ENCODE measurements around the gene PIK3CG.
"Not testable (repeated sequence)": the region's sequence is repeated elsewhere in the genome, so short reads cannot be mapped to it uniquely, and the experiment has no call there.

The PIK3CG gene

GRCh38 chr7:106848049-106848448 is 17.0 kb upstream of the PIK3CG start:
- Mint-ChIP-seq H3K4me3 (no peak overlapping the region), H3K9me3 (peaks cover 3% of the 10 kb centered on the region), H3K4me1 (peaks cover 5% of the 10 kb centered on the region), H3K27ac (no peak overlapping the region), H3K36me3 (no peaks in the 10 kb centered on the region)
- no peak for ATAC-seq
- no peak for DNase-seq (ENCODE audit: low spot score in 2 of 2)

GRCh38 chr7:106848851-106849442 is 16.1 kb upstream of the PIK3CG start:
- ATAC-seq: no peak
- H3K9me3 Mint-ChIP-seq: peaks cover 3% of the 10 kb centered on the region
- H3K27ac Mint-ChIP-seq: no peak overlapping the region
- no peaks in the 10 kb centered on the region for H3K36me3 Mint-ChIP-seq
- DNase-seq (ENCODE audit: low spot score in 2 of 2): no peak
- no peak overlapping the region for H3K4me3 Mint-ChIP-seq
- peaks cover 12% of the 10 kb centered on the region for H3K4me1 Mint-ChIP-seq

- not testable (repeated sequence) for H3K4me3 Mint-ChIP-seq; H3K36me3 Mint-ChIP-seq; ATAC-seq; H3K27ac Mint-ChIP-seq; H3K4me1 Mint-ChIP-seq; DNase-seq (ENCODE audit: low spot score in 2 of 2); H3K9me3 Mint-ChIP-seq
These were observed 13.4 kb upstream of the PIK3CG start for GRCh38 chr7:106851632-106852031.

- DNase-seq (ENCODE audit: low spot score in 2 of 2) (no peak), ATAC-seq (no peak)
- Mint-ChIP-seq H3K36me3 (no peaks in the 10 kb centered on the region), H3K9me3 (peaks cover 3% of the 10 kb centered on the region), H3K4me3 (no peak overlapping the region), H3K27ac (no peak overlapping the region), H3K4me1 (peaks cover 7% of the 10 kb centered on the region)
These were observed 11.7 kb upstream of the PIK3CG start for GRCh38 chr7:106853250-106853908.

GRCh38 chr7:106855540-106856132 is 9.4 kb upstream of the PIK3CG start:
- Mint-ChIP-seq H3K36me3 (no peaks in the 10 kb centered on the region), H3K9me3 (peaks cover 3% of the 10 kb centered on the region), H3K4me3 (no peak overlapping the region), H3K4me1 (peaks cover 25% of the 10 kb centered on the region), H3K27ac (peak overlapping the region; percentile 8)
- ATAC-seq (peak; percentile 91), DNase-seq (ENCODE audit: low spot score in 2 of 2) (no peak)

- H3K36me3 Mint-ChIP-seq: no peaks in the 10 kb centered on the region
- peak overlapping the region; percentile 65 for H3K27ac Mint-ChIP-seq
- no peak overlapping the region for H3K4me3 Mint-ChIP-seq
- no peaks in the 10 kb centered on the region for H3K9me3 Mint-ChIP-seq
- DNase-seq (ENCODE audit: low spot score in 2 of 2) (peak in 1 of 2 donors; percentile 40), ATAC-seq (no peak)
- peaks cover 48% of the 10 kb centered on the region for H3K4me1 Mint-ChIP-seq
These were observed 6.2 kb upstream of the PIK3CG start for GRCh38 chr7:106858618-106859532.

- ATAC-seq (no peak), DNase-seq (ENCODE audit: low spot score in 2 of 2) (no peak)
- H3K4me1 Mint-ChIP-seq: peaks cover 61% of the 10 kb centered on the region
- no peaks in the 10 kb centered on the region for H3K9me3 Mint-ChIP-seq
- peaks cover 11% of the 10 kb centered on the region for H3K36me3 Mint-ChIP-seq
- no peak overlapping the region for H3K4me3 Mint-ChIP-seq
- peak overlapping the region; percentile 68 for H3K27ac Mint-ChIP-seq
These were observed 2.6 kb upstream of the PIK3CG start for GRCh38 chr7:106862317-106863089.

GRCh38 chr7:106863274-106863997 is 1.6 kb upstream of the PIK3CG start:
- peaks cover 21% of the 10 kb centered on the region for H3K36me3 Mint-ChIP-seq
- ATAC-seq: no peak
- no peak for DNase-seq (ENCODE audit: low spot score in 2 of 2)
- H3K4me3 Mint-ChIP-seq: no peak overlapping the region
- peak overlapping the region; percentile 91 for H3K27ac Mint-ChIP-seq
- H3K9me3 Mint-ChIP-seq: no peaks in the 10 kb centered on the region
- peaks cover 66% of the 10 kb centered on the region for H3K4me1 Mint-ChIP-seq

GRCh38 chr7:106864298-106865081 is 592 bp upstream of the PIK3CG start:
- Mint-ChIP-seq H3K4me3 (peak overlapping the region; percentile 79), H3K27ac (peak overlapping the region; percentile 91), H3K9me3 (no peaks in the 10 kb centered on the region), H3K4me1 (peaks cover 67% of the 10 kb centered on the region), H3K36me3 (peaks cover 31% of the 10 kb centered on the region)
- DNase-seq (ENCODE audit: low spot score in 2 of 2) (no peak), ATAC-seq (peak; percentile 31)

- Mint-ChIP-seq H3K4me1 (peaks cover 62% of the 10 kb centered on the region), H3K9me3 (no peaks in the 10 kb centered on the region), H3K36me3 (peaks cover 52% of the 10 kb centered on the region), H3K27ac (peak overlapping the region; percentile 91), H3K4me3 (peak overlapping the region; percentile 79)
- DNase-seq (ENCODE audit: low spot score in 2 of 2): no peak
- ATAC-seq: peak; percentile 63
These were observed 1.5 kb downstream of the PIK3CG start for GRCh38 chr7:106866298-106867281.

GRCh38 chr7:106867641-106868351 is 2.7 kb downstream of the PIK3CG start:
- Mint-ChIP-seq H3K27ac (peak overlapping the region; percentile 91), H3K4me3 (peak overlapping the region; percentile 79), H3K4me1 (peaks cover 62% of the 10 kb centered on the region), H3K36me3 (peaks cover 64% of the 10 kb centered on the region), H3K9me3 (no peaks in the 10 kb centered on the region)
- DNase-seq (ENCODE audit: low spot score in 2 of 2): no peak
- no peak for ATAC-seq

GRCh38 chr7:106868364-106868763 is 3.3 kb downstream of the PIK3CG start:
- H3K4me1 Mint-ChIP-seq: peaks cover 62% of the 10 kb centered on the region
- H3K4me3 Mint-ChIP-seq: peak overlapping the region; percentile 79
- no peak for DNase-seq (ENCODE audit: low spot score in 2 of 2)
- H3K9me3 Mint-ChIP-seq: no peaks in the 10 kb centered on the region
- H3K27ac Mint-ChIP-seq: peak overlapping the region; percentile 64
- ATAC-seq: no peak
- peaks cover 70% of the 10 kb centered on the region for H3K36me3 Mint-ChIP-seq
